GM10248 (cell line): ENCODE measurements around the gene TMEM117.

ENCODE experiments used
- CTCF ChIA-PET: fragments of 300-600 bp; sonication (Branson Sonifier 250); formaldehyde crosslinking; extraction: SDS; loops from one replicate; lab custom pipeline; 2021; ENCODE audit warnings: antibody characterized with exemption; lab: Yijun Ruan, JAX
- POLR2A ChIA-PET: fragments of 350-650 bp; sonication (Branson Sonifier 250); formaldehyde crosslinking; extraction: SDS; loops from one replicate; lab custom pipeline; 2020; ENCODE audit warnings: antibody characterized with exemption; lab: Yijun Ruan, JAX
- DNase-seq: peaks from one replicate; pipeline ENCODE4 v3.0.0; 2012; ENCODE audit errors: extremely low spot score
- CTCF ChIP-seq: IDR thresholded peaks from 2 replicates; pipeline ENCODE4 v1.5.1; 2012; ENCODE audit warnings: mild to moderate bottlenecking, low read depth; ENCODE audit errors: extremely low read depth, missing control alignments, control extremely low read depth

The TMEM117 gene

GRCh38 chr12:43835656-43836474 lies at the start of gene TMEM117:
TMEM117 (plus strand) TSS chr12:43836081.
- DNase-seq = peak; percentile 77
- CTCF ChIA-PET = interaction anchor here (0.7 to 1.4 kb wide), 6 partner anchors 10 to 76 kb away, joined by 3 to 4 read pairs (median 3); no protein-coding TSS in a partner anchor
- TF ChIP-seq CTCF = no peak
- POLR2A ChIA-PET = interaction anchor here (0.6 to 0.8 kb wide), 2 partner anchors 22 to 27 kb away, joined by 3 to 4 read pairs; no protein-coding TSS in a partner anchor

- no peak for DNase-seq
- ChIA-PET CTCF (interaction anchor here (1.5 to 7.2 kb wide), 2 partner anchors 9 to 17 kb away, joined by 6 to 35 read pairs; no protein-coding TSS in a partner anchor), POLR2A (no interaction called here)
- TF ChIP-seq CTCF = no peak
Observed at GRCh38 chr12:43786899-43787693, 48.8 kb upstream of the TMEM117 start.

- ChIA-PET CTCF (interaction anchor here (0.8 to 1.3 kb wide), 2 partner anchors 9 to 93 kb away, joined by 3 to 5 read pairs; no protein-coding TSS in a partner anchor), POLR2A (interaction anchor here (0.6 kb wide), 2 partner anchors 10 to 15 kb away, joined by 3 to 8 read pairs; no protein-coding TSS in a partner anchor)
- no peak for DNase-seq
- no peak for TF ChIP-seq CTCF
Observed at GRCh38 chr12:43789941-43790340, 45.9 kb upstream of the TMEM117 start.

GRCh38 chr12:43795716-43796280 lies 40.1 kb upstream of the TMEM117 start:
- TF ChIP-seq CTCF = no peak
- DNase-seq = no peak
- POLR2A ChIA-PET = no interaction called here
- CTCF ChIA-PET = interaction anchor here (0.9 to 1.1 kb wide), 2 partner anchors 10 to 13 kb away, joined by 3 to 4 read pairs; partner anchors contain the start of gene TWF1

GRCh38 chr12:43797561-43798217 lies 38.2 kb upstream of the TMEM117 start:
- no peak for TF ChIP-seq CTCF
- ChIA-PET CTCF (interaction anchor here (1.3 to 2.5 kb wide), 2 partner anchors 10 to 14 kb away, joined by 4 to 6 read pairs; no protein-coding TSS in a partner anchor), POLR2A (interaction anchor here (1.5 kb wide), 1 partner anchor 9 kb away, joined by 4 read pairs; the partner anchor contains the start of gene TWF1)
- DNase-seq = no peak
